Keratinocyte (primary cell): ENCODE data around the gene SLC7A14. TPM values are rescaled to one million over a fixed set of nuclear protein-coding genes. Genes with fewer than 3 reads are reported as not detected.

ENCODE experiments used
- DNase-seq: peaks from one replicate; pipeline ENCODE4 v3.0.0-alpha.2; 2011; ENCODE audit warnings: low read depth, missing footprints, low spot score
- FAIRE-seq: peaks from 2 replicates; lab custom pipeline; 2011; peaks lifted over from hg19 to GRCh38; lab: Jason Lieb, UNC
- H2AFZ ChIP-seq: 2 replicates; pipeline ENCODE4 v1.6.0; 2012; ENCODE audit warnings: low read length, control low read depth, inconsistent platforms; ENCODE audit not compliant: control insufficient read depth
- H3K27ac ChIP-seq: 2 replicates; pipeline ENCODE4 v1.5.1; 2011; ENCODE audit warnings: low read length; ENCODE audit not compliant: control insufficient read depth, insufficient read depth
- H3K27me3 ChIP-seq: 3 replicates; pipeline ENCODE4 v1.6.0; 2011; ENCODE audit warnings: low read length; ENCODE audit not compliant: control insufficient read depth, insufficient read depth; ENCODE audit errors: extremely low read depth
- H3K36me3 ChIP-seq, 2 experiments: 2 replicates in 1 of 2; 3 replicates in 1 of 2; pipeline ENCODE4 v1.5.1; 2011; ENCODE audit warnings: low read length in 2 of 2, mild to moderate bottlenecking in 1 of 2; ENCODE audit not compliant: control insufficient read depth in 2 of 2, insufficient read depth in 2 of 2; ENCODE audit errors: extremely low read depth in 1 of 2
- H3K4me1 ChIP-seq: 3 replicates; pipeline ENCODE4 v1.5.1; 2011; ENCODE audit warnings: low read length; ENCODE audit not compliant: control insufficient read depth, insufficient read depth; ENCODE audit errors: extremely low read depth
- H3K4me2 ChIP-seq: 3 replicates; pipeline ENCODE4 v1.6.0; 2011; ENCODE audit warnings: low read depth, low read length; ENCODE audit not compliant: control insufficient read depth, insufficient read depth; ENCODE audit errors: extremely low read depth
- H3K4me3 ChIP-seq, 3 experiments: fragments of 200-600 bp in 1 of 3; sonication (generic) in 1 of 3; 2 replicates in 2 of 3; 3 replicates in 1 of 3; pipeline ENCODE4 v1.5.1; 2011 to 2016; ENCODE audit warnings: low read length in 3 of 3, mild to moderate bottlenecking in 3 of 3, control low read depth in 2 of 3, inconsistent platforms in 1 of 3, low read depth in 1 of 3, mixed read lengths in 1 of 3, mixed run types in 1 of 3, moderate library complexity in 1 of 3; ENCODE audit not compliant: control insufficient read depth in 2 of 3, insufficient read depth in 2 of 3; ENCODE audit errors: extremely low read depth in 1 of 3
- H3K79me2 ChIP-seq: 2 replicates; pipeline ENCODE4 v1.6.0; 2012; ENCODE audit warnings: low read length; ENCODE audit not compliant: control insufficient read depth, insufficient read depth
- H3K9ac ChIP-seq: 3 replicates; pipeline ENCODE4 v1.6.0; 2011; ENCODE audit warnings: low read length; ENCODE audit not compliant: control insufficient read depth, insufficient read depth; ENCODE audit errors: extremely low read depth
- H3K9me1 ChIP-seq: 3 replicates; pipeline ENCODE4 v1.6.0; 2011; ENCODE audit warnings: low read length; ENCODE audit not compliant: control insufficient read depth, insufficient read depth; ENCODE audit errors: extremely low read depth
- H3K9me3 ChIP-seq: 2 replicates; pipeline ENCODE4 v1.5.1; 2012; ENCODE audit warnings: low read depth, low read length; ENCODE audit not compliant: control insufficient read depth
- H4K20me1 ChIP-seq: 3 replicates; pipeline ENCODE4 v1.6.0; 2011; ENCODE audit warnings: low read length; ENCODE audit not compliant: control insufficient read depth, insufficient read depth; ENCODE audit errors: extremely low read depth
- CTCF ChIP-seq, 3 experiments: IDR thresholded peaks in 1 of 3; conservative IDR thresholded peaks in 1 of 3; optimal IDR thresholded peaks in 1 of 3; 2 replicates in 2 of 3; 3 replicates in 1 of 3; pipeline versions ENCODE3 to v1.5.1; 2011; ENCODE audit warnings: low read length in 3 of 3, mild to moderate bottlenecking in 3 of 3, moderate library complexity in 2 of 3, control low read depth in 1 of 3, inconsistent platforms in 1 of 3; ENCODE audit not compliant: insufficient read depth in 2 of 3; ENCODE audit errors: extremely low read depth in 1 of 3
- EZH2 ChIP-seq: IDR thresholded peaks from one replicate; pipeline ENCODE4 v1.6.1; 2012; ENCODE audit warnings: inconsistent platforms, mild to moderate bottlenecking, low read length, moderate library complexity
- dilution Hi-C: fragments of 300-500 bp; cut with MboI; formaldehyde crosslinking; loops from one replicate; pipeline ENCODE4 v1.7.0; 2020; ENCODE audit warnings: low sequenced_read_pairs; ENCODE audit not compliant: extremely low pct_ligation_motif_present
- polyA plus RNA-seq, 5 experiments: library from polyadenylated mRNA; depleted of rRNA in 3 of 5; stranded (reverse) in 3 of 5; stranded (forward) in 1 of 5; unstranded in 1 of 5; fragments of >200 nt; gene quantifications; 1 replicate in 1 of 5; 2 replicates in 3 of 5; 3 replicates in 1 of 5; pipeline versions ENCODE4 v1.2.1 to v1.2.3, GENCODE V29; 2011 to 2012; ENCODE audit warnings: missing spikeins in 2 of 5, low read depth in 1 of 5, low replicate concordance in 1 of 5

SLC7A14 gene
- polyA plus RNA-seq, 1 donor (not counting 4 experiments of a cell fraction or from before 2014, with no cell fraction given), result not detected

GRCh38 chr3:170600005-170600624 lies 14.2 kb upstream of the SLC7A14 start:
- Histone ChIP-seq H4K20me1 (no peaks in the 10 kb centered on the region), H3K4me1 (no peaks in the 10 kb centered on the region), H3K36me3 (no peaks in the 10 kb centered on the region), H2AFZ (no peak overlapping the region), H3K9me1 (no peaks in the 10 kb centered on the region), H3K27ac (no peak overlapping the region), H3K9ac (no peak overlapping the region), H3K79me2 (no peaks in the 10 kb centered on the region), H3K9me3 (no peaks in the 10 kb centered on the region), H3K4me2 (no peak overlapping the region), H3K4me3 (no peak overlapping the region), H3K27me3 (no peaks in the 10 kb centered on the region)
- dilution Hi-C loops, result no loop called here
- no peak for FAIRE-seq
- no peak for DNase-seq
- no peak for TF ChIP-seq EZH2
- no peak for TF ChIP-seq CTCF (optimal IDR thresholded peaks at IDR 0.05 in 1 of 3, IDR thresholded peaks at IDR 0.05 in 1 of 3, conservative IDR thresholded peaks at IDR 0.05 in 1 of 3; ENCODE audit: extremely low read depth in 1 of 3, insufficient read depth in 2 of 3, low read length in 3 of 3)

- Histone ChIP-seq H3K27ac (no peak overlapping the region), H2AFZ (no peak overlapping the region), H3K9me1 (no peaks in the 10 kb centered on the region), H3K4me2 (no peak overlapping the region), H3K4me1 (no peaks in the 10 kb centered on the region), H4K20me1 (no peaks in the 10 kb centered on the region), H3K79me2 (no peaks in the 10 kb centered on the region), H3K27me3 (no peaks in the 10 kb centered on the region), H3K4me3 (no peak overlapping the region), H3K9ac (no peak overlapping the region), H3K36me3 (no peaks in the 10 kb centered on the region), H3K9me3 (no peaks in the 10 kb centered on the region)
- dilution Hi-C loops, result no loop called here
- DNase-seq, result no peak
- TF ChIP-seq EZH2, result no peak
- no peak for TF ChIP-seq CTCF (optimal IDR thresholded peaks at IDR 0.05 in 1 of 3, IDR thresholded peaks at IDR 0.05 in 1 of 3, conservative IDR thresholded peaks at IDR 0.05 in 1 of 3; ENCODE audit: extremely low read depth in 1 of 3, insufficient read depth in 2 of 3, low read length in 3 of 3)
- no peak for FAIRE-seq
Observed at GRCh38 chr3:170599091-170599490, 13.2 kb upstream of the SLC7A14 start.
